CD4-positive, alpha-beta T cell treated with Interferon alpha-2 for 1 hour (primary cell): ENCODE data around the gene PARPBP.
"Not testable (repeated sequence)": the region's sequence is repeated elsewhere in the genome, so short reads cannot be mapped to it uniquely, and the experiment has no call there.

Source experiments
- DNase-seq, 2 donors: peaks; one replicate each; pipeline ENCODE4 v3.0.0-alpha.2; 2020 to 2022

Gene PARPBP

GRCh38 chr12:102163383-102163782 lies 43.4 kb downstream of the PARPBP start:
- no peak for DNase-seq

- DNase-seq: no peak
These were observed 48.0 kb downstream of the PARPBP start for GRCh38 chr12:102167821-102168604.

- peak in 1 of 2 donors; percentile 28 for DNase-seq
These were observed 50.1 kb downstream of the PARPBP start for GRCh38 chr12:102169922-102170621.

GRCh38 chr12:102171951-102172350 lies 52.0 kb downstream of the PARPBP start:
- no peak for DNase-seq

GRCh38 chr12:102172436-102172835 lies 52.5 kb downstream of the PARPBP start:
- no peak for DNase-seq

GRCh38 chr12:102174117-102174516 lies 54.1 kb downstream of the PARPBP start:
- no peak for DNase-seq

- no peak for DNase-seq
These were observed 54.8 kb downstream of the PARPBP start for GRCh38 chr12:102174761-102175160.

GRCh38 chr12:102182635-102183034 lies 62.7 kb downstream of the PARPBP start:
- DNase-seq: no peak

- no peak for DNase-seq
These were observed 75.8 kb downstream of the PARPBP start for GRCh38 chr12:102195826-102196225.

GRCh38 chr12:102197789-102198188 lies 77.8 kb downstream of the PARPBP start, which contains the start of gene PMCH:
TSS of gene PMCH (minus strand) at chr12:102197833. CDS start at chr12:102197770, 63 bp downstream.
- DNase-seq: no peak

GRCh38 chr12:102201436-102202061 lies 81.6 kb downstream of the PARPBP start:
- DNase-seq: no peak

- no peak for DNase-seq
These were observed 82.6 kb downstream of the PARPBP start for GRCh38 chr12:102202556-102202955.

- no peak for DNase-seq
These were observed 84.0 kb downstream of the PARPBP start for GRCh38 chr12:102204025-102204424.

GRCh38 chr12:102215992-102216691 lies 96.2 kb downstream of the PARPBP start:
- no peak for DNase-seq

GRCh38 chr12:102220736-102221135 lies 100.8 kb downstream of the PARPBP start:
- DNase-seq: no peak

- DNase-seq: no peak
These were observed 108.0 kb downstream of the PARPBP start for GRCh38 chr12:102227954-102228353.

GRCh38 chr12:102232036-102232435 lies 112.1 kb downstream of the PARPBP start:
- DNase-seq: no peak

GRCh38 chr12:102232446-102232845 lies 112.5 kb downstream of the PARPBP start:
- DNase-seq: no peak

- DNase-seq: no peak
These were observed 114.6 kb downstream of the PARPBP start for GRCh38 chr12:102234599-102234998.

GRCh38 chr12:102240859-102241258 lies 120.9 kb downstream of the PARPBP start:
- not testable (repeated sequence) for DNase-seq
